HS-27A (cell line): ENCODE data around the gene VPREB3.

Experiments
- DNase-seq: peaks from one replicate; pipeline ENCODE4 v3.0.0-alpha.2; 2012; ENCODE audit warnings: low read depth, missing footprints

Gene VPREB3

DNA sequence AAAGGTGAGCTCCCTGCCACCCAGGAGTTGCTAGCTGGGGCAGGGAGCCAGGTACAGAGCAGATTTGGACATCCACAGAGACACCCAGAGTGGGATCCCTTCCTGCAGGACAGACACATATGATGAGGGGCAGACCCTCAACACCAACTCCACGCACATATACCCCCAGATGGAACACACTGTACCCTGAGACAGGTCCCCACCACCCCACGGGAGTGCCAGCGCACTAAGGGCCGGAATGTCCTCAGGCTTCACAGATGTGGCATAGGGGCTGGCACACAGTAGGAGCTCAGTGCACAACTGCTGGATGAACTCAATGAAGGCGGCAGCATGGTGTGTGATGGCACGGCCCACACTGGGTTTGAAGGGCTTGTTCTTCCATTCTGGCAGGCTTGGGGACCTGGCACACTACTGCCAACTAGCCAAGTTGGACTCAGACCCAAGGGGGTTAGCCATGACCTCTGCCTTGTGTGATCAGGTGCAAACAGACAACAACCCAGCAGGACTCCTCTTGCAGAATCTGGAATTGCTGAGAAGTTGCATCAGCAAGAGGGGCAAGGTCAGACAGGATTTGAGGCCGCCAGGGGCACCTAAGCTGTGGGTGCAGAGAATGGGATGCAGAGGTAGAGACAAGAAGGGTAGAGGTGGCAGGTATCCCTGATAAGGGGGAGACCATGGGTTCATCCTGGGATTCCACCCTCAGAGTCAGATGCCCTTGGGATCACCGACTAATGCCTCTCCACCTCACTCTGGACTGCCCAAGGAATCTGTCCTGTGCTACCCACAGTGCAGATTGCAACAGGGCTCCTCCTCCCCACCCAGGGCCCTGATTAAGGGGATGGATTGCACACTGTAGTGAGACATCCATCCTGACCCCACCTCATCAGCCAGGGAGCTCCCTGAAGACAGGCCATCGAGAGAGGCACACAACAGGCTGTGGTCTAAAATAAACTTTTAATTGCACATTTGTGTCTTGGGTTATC, 11.0 kb upstream of the VPREB3 start:
- DNase-seq, result no peak

DNA sequence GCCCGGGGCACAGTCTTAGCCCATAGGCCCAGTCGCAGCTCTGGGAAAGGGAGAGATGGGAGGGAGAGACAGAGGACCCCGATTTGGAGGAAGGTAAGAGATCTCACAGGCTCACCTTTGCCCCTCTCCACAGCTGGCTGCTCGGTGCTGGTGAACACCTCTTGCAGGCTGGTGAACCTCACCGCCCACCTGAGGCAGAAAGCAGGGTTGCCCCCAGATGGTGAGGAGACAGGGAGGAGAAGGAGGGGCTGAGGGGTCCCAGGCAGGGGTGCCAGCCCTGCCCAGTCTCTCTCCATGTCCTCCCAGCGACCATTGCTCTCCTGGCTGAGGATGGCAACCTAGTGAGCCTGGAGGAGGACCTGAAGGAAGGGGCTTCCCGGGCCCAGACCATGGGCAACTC, 9.7 kb upstream of the VPREB3 start:
- no peak for DNase-seq

GRCh38 chr22:23763579-23763945, 9.3 kb upstream of the VPREB3 start:
- no peak for DNase-seq

- DNase-seq, result no peak
These were observed 8.8 kb upstream of the VPREB3 start, which contains the start of gene C22orf15 for GRCh38 chr22:23762842-23763578. Gene C22orf15 (plus strand): TSS chr22:23762990. CDS start chr22:23763307, 317 bp downstream.

DNA sequence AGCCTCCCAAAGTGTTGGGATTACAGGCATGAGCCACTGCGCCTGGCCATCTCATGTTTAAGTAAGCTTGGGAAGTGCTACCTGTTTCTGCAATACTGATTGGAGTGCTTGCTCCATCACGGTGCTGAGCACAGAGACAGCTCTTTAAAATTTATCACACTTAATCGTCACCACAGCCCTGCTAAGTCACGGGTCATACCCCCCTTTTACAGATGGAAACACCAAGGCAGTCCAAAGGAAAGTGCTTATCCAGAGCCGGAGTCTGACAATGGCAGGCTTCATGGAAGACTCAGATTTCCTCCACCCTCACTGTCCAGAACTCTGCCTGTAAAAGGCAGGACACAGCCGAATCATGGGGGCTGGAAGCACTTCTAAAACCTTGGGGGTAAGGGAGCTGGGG, 5.8 kb upstream of the VPREB3 start:
- DNase-seq, result no peak

GRCh38 chr22:23759566-23759965, 5.3 kb upstream of the VPREB3 start:
- DNase-seq, result no peak

- DNase-seq, result no peak
These were observed 2.7 kb upstream of the VPREB3 start for GRCh38 chr22:23756891-23757290.

- DNase-seq, result no peak
These were observed 1.5 kb upstream of the VPREB3 start for GRCh38 chr22:23755711-23756110.

DNA sequence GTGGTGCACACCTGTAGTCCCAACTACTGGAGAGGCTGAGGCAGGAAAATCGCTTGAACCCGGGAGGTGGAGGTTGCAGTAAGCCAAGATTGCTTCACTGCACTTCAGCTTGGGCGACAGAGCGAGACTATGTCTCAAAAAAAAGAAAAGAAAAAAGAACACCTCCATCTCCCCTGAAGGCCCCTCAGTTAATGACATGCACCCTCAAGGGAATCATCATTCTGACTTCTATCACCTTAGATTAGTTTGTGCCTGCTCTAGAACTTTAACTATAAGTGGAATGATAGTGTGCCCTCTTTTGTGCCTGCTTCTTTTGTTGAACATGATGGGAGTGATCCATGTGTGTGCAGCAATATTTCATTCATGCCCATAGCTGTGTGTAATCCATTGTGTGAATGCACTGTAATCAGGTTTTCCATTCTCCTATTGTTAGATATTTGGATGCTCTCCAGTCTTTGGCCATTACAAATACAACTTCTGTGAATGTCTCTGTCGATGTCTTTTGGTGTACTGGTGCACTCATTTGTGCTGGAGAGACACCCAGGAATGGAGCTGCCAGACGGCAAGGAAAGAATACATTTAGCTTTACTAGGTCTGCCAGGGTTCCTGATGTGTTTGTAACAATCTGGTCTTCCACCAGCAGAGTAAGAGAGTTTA, 883 bp upstream of the VPREB3 start:
- no peak for DNase-seq

DNA sequence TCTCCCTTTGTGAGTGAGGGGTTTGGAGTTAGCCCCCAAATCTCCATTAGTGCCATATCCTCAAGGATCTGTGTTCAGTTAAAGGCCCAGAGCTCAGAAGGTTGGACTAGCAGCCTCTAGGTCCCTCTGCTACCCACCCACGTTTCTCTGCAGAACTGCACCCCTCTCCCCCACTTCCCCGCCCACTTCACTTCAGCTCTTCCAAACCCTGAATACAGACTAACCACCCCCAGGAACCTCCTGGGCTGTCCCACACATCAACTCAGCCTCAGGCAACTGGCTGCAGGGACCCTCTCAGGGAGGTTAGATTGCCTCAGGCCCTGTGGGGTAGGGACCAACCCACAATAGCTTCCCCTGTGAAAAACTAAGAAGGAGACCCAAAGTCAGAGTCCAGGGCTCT, 840 bp downstream of the VPREB3 start:
- DNase-seq, result no peak

GRCh38 chr22:23752750-23753149, 1.5 kb downstream of the VPREB3 start:
- no peak for DNase-seq

GRCh38 chr22:23752090-23752691, 2.0 kb downstream of the VPREB3 start:
- DNase-seq, result no peak

DNA sequence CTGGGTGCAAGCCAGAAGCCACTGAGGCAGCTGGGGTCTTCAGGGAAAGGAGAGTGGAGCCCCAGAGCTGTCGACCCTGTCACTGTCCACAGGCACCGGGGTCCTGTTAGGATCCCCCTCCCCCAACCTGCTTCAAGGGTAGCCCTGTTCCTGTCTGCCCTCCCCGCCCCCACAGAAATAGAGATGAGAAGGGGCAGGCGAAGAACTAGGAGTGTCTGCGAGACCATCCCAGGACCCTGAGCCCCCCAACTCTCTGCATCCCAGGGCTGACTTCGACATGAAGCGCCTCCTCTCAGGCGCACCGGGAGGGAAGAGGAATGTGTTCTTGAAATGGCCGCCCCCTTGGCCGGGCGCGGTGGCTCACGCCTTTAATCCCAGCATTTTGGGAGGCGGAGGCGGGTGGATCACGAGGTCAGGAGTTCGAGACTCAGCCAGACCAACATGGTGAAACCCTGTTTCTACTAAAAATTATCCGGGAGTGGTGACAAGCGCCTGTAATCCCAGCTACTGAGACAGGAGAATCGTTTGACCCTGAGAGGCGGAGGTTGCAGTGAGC, 2.7 kb downstream of the VPREB3 start:
- DNase-seq, result no peak

GRCh38 chr22:23750714-23751440, 3.3 kb downstream of the VPREB3 start, which contains the start of gene ZNF70:
Gene ZNF70 (minus strand): TSS chr22:23751112. CDS start chr22:23745140, 5,972 bp downstream.
- no peak for DNase-seq

DNA sequence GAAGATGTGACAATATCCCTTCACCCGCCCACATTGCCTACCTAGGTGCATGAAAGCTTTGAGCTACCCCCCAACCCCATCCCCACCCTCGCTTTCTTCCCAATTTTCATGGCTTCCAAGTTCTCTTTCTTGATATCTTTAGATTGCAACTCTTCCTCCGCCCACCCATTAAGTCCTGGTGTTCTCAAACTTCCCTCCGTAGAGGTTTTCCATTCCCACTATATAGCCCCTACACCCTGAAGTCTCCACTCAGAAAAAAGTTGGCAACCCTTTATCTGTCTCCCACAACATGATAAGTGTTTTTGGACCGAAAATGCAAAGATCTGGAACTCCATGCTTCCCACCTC, 3.9 kb downstream of the VPREB3 start:
- DNase-seq, result no peak

DNA sequence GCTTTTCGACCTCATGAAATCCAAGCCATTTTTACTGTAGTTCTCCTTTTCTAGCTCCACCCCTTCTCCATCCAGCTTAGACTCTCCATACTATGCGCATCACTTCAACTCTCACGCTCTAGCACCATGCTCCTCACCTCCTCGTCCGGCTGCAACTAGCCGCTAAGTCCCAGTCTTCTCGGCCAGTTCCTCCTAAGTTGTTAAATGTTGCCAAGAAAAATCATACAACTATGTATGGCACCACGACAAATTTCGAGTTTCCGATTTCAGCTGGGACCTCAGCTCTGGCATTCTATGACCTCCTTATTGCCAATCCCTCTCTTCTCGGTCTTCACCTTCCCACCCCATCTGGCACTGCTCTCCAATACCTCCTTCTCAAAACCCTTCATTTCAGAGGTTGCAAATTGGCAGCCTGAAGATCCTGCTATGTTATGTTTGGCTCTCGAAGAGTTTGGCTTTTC, 4.4 kb downstream of the VPREB3 start:
- DNase-seq, result no peak

DNA sequence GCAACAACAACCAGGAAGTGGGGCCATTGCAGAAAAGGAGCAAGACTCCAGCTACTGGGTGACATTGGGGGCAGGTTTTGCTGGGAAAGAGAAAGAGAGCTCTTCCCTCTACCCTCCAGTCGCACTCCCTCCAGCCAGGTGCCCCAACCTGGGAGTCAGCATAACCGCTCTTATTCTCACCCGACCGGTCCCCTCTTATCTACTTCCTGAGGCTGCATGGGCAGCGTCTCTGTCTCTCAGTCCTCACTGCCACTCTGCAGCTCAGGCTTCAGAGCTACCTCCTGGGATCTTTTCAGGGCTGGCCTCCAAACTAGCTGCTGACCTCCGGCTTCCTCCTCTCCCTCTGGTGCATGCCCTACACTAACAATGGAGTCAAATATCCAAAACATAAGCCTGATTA, 8.4 kb downstream of the VPREB3 start:
- DNase-seq, result no peak

DNA sequence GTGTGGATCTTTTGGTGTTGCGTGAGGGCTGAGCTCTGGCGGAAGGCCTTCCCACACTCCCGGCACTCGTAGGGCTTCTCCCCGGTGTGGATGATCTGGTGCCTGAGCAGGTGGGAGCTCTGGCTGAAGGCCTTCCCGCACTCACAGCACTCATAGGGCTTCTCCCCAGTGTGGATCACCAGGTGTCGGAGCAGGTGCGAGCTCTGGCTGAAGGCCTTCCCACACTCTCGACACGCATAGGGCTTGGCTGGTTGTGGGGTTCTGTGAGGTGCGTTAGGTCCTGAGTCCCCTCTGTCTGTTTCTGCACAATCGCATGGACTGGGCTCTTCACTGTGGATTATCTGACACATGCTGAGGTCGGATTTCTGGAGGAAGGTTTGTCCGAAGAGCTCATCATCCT, 9.7 kb downstream of the VPREB3 start:
- no peak for DNase-seq

- DNase-seq, result no peak
These were observed 10.2 kb downstream of the VPREB3 start for GRCh38 chr22:23744001-23744400.

- no peak for DNase-seq
These were observed 10.9 kb downstream of the VPREB3 start for GRCh38 chr22:23743303-23743705.
